GM10248 (cell line): ENCODE measurements around the gene NFE2.

ENCODE experiments used
- CTCF ChIA-PET: fragments of 300-600 bp; sonication (Branson Sonifier 250); formaldehyde crosslinking; extraction: SDS; loops from one replicate; lab custom pipeline; 2021; ENCODE audit warnings: antibody characterized with exemption; lab: Yijun Ruan, JAX
- POLR2A ChIA-PET: fragments of 350-650 bp; sonication (Branson Sonifier 250); formaldehyde crosslinking; extraction: SDS; loops from one replicate; lab custom pipeline; 2020; ENCODE audit warnings: antibody characterized with exemption; lab: Yijun Ruan, JAX
- DNase-seq: peaks from one replicate; pipeline ENCODE4 v3.0.0; 2012; ENCODE audit errors: extremely low spot score
- CTCF ChIP-seq: IDR thresholded peaks from 2 replicates; pipeline ENCODE4 v1.5.1; 2012; ENCODE audit warnings: mild to moderate bottlenecking, low read depth; ENCODE audit errors: extremely low read depth, missing control alignments, control extremely low read depth

NFE2 gene

DNA sequence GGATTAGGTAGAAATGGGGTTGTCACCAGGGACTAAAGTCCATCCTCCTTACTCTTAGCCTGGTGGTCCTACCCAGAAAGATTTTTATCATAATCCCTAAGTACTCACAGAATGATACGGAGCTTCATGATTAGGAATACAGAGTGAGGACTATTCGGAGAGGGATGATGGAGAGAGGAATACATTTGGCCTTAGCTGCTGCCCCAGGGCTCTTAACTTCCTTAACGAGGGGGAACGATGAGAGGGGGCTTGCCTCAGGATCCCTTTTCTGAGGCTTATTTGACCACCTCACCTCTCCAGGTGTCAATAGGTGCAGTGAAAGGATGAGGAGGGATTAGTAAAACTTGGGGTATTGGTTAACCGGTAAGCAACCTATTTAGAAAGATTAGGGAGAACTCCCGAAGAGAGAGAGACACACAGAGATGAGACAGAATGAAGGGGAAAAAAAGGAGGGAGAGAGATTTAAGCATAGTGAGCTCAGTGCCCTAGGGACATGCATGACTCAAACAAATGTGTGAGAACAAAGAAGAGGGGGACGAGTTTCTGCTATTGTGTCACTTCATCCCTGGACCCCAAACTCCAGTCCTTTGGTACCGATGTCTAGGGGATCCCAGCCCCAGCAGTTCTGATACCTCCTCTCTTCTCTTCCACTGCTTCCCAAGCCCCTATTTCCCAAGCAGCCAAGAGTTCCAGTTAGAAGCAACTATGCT is 1.1 kb downstream of the NFE2 start:
- no peak for DNase-seq
- ChIA-PET CTCF (interaction anchor here (0.7 to 4.0 kb wide), 10 partner anchors 9 to 140 kb away, joined by 3 to 20 read pairs (median 4); partner anchors contain the start of gene COPZ1), POLR2A (interaction anchor here (1.1 to 1.2 kb wide), 2 partner anchors 12 to 20 kb away, joined by 3 to 4 read pairs; partner anchors contain the start of gene CBX5)
- no peak for TF ChIP-seq CTCF

DNA sequence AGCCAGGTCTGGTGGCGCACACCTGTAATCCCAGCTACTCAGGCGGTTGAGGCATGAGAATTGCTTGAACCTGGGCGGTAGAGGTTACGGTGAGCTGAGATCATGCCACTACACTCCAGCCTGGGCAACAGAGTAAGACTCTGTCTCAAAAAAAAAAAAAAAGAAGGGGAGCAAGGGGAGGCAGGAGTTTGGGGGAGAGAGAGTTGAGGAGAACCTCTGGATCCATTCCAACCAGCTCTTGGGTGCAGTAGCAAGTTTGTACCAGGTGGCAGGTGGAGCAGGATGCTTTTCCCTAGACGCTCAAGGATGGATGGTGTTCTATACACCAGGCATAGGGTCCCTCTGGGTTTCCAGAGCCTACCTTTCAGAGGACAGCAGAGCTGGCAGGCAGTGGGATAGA is 1.9 kb downstream of the NFE2 start:
- POLR2A ChIA-PET = interaction anchor here (1.1 to 1.2 kb wide), 2 partner anchors 11 to 19 kb away, joined by 3 to 4 read pairs; partner anchors contain the start of gene CBX5
- CTCF ChIA-PET = interaction anchor here (0.7 to 4.0 kb wide), 10 partner anchors 8 to 141 kb away, joined by 3 to 20 read pairs (median 4); partner anchors contain the start of gene COPZ1
- no peak for DNase-seq
- no peak for TF ChIP-seq CTCF

DNA sequence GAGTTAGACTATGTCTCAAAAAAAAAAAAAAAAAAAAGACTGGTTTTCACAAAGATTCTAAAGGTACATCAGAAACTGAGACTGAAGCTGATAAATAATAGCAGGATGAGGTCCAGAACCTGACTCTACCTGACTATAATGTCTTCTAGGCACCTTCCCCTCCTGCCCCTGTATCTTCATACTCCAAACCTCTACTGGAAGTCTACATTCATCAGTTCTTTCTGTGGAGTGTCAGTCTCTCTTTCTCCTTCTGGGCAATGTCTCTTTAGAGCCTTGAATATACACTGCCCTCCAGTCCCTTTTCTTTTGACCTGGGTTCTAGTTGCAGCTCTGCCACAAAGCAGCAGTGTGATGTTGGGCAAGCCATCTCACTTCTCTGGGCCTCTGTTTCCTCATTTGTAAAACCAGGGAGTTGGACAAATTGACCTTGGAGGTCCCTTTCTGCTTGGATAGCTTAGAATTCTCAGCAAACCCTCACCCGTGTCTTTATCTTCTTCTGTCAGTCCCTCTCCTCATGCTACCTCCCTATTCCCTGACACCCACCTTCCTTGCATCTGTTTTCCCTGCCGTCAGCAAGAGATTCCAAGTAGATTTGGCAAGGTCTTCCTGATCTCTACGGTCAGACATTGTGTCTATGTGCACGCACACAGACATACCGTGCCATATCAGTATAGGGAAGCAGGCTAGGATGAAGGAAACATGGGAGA is 4.3 kb downstream of the NFE2 start:
- TF ChIP-seq CTCF = no peak
- DNase-seq = no peak
- POLR2A ChIA-PET = interaction anchor here (0.9 to 1.6 kb wide), 3 partner anchors 10 to 36 kb away, joined by 3 to 9 read pairs (median 4); partner anchors contain the start of genes CBX5 and HNRNPA1
- CTCF ChIA-PET = interaction anchor here (0.7 to 6.1 kb wide), 7 partner anchors 11 to 64 kb away, joined by 3 to 69 read pairs (median 4); partner anchors contain the start of gene COPZ1

DNA sequence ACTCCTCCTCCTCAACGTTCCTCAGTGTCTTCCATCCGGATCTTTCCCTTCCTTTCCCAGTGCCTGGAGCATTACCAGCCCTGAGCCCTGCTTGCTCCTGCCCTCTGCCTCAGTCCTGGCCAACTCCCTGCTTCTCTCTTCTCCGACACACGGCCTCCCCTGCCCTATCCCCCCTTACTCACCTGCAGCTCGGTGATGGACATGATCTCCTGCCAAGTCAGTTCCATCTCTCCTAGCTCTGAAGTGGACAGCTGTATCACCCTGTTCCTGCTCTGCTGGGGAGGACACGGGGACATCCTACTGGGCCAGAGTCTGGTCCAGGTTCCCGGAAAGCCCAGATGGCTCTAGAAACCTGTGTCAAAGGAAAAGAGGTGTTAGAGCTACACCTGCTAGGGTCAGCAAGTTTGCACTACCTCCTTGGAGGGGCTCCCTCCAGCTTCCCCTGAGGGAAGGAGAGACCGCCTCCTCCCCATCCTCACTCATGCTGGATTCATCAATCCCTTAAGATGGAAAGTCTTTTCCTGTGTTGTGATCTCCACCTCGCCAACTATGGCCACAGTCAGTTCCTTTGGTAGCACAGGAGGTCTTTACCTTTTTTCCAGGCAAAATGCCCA is 5.8 kb downstream of the NFE2 start:
- ChIA-PET CTCF (interaction anchor here (1.0 to 7.4 kb wide), 19 partner anchors 10 to 101 kb away, joined by 3 to 69 read pairs (median 10); partner anchors contain the start of gene COPZ1), POLR2A (interaction anchor here (0.5 to 1.6 kb wide), 3 partner anchors 9 to 1810 kb away, joined by 3 to 9 read pairs (median 4); no protein-coding TSS in a partner anchor)
- no peak for TF ChIP-seq CTCF
- DNase-seq = no peak

GRCh38 chr12:54294152-54294952 is 6.5 kb downstream of the NFE2 start:
- ChIA-PET CTCF (interaction anchor here (0.8 to 7.4 kb wide), 32 partner anchors 8 to 109 kb away, joined by 3 to 69 read pairs (median 8); partner anchors contain the start of genes CBX5, COPZ1 and HNRNPA1), POLR2A (no interaction called here)
- TF ChIP-seq CTCF = peak; percentile 91
- DNase-seq = peak; percentile 79
